NT2/D1 (cell line): ENCODE measurements around the gene TMEM141.

Experiments
- SUZ12 ChIP-seq: IDR thresholded peaks from 2 replicates; pipeline ENCODE4 v1.6.1; 2011; ENCODE audit not compliant: insufficient read length, insufficient read depth; ENCODE audit errors: extremely low read depth
- YY1 ChIP-seq: IDR thresholded peaks from 2 replicates; pipeline ENCODE4 v1.6.1; 2011; ENCODE audit not compliant: insufficient read length, insufficient read depth

DNA sequence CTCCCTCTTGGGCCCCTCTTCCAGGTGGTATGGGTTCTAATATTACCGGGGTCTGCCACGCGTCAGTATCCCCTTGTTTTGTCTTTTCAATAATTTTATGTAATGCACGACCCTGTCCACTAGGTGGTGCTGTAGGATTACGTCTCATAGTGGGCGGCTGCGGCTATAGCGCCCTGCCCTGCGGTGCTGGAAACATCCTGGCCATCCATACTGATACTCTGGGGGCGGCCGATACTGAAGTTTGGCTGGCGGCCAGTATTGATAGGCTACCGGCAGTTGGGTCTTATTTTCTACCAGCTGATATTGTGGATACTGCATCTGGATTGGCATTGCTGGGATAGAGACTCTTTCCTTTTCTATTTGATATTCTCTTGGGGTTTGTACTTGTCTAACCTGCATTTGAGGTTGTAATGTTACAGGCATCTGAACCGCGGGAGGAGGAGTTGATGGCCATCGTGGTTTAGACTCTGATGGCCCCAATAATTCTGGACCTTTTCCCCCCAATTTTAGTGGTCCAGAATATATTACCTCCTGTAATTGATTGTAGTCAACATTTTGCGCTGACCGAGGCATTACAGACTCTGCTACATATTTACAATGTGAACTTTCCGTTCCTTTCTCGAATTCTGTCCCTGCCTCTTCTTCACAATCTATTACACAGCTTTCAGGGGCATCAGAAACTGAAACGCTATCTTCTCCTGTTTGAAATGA lies 3.3 kb upstream of the TMEM141 start:
- TF ChIP-seq SUZ12 (no peak), YY1 (no peak)
